ENCODE results near the gene PATE2.

DNA sequence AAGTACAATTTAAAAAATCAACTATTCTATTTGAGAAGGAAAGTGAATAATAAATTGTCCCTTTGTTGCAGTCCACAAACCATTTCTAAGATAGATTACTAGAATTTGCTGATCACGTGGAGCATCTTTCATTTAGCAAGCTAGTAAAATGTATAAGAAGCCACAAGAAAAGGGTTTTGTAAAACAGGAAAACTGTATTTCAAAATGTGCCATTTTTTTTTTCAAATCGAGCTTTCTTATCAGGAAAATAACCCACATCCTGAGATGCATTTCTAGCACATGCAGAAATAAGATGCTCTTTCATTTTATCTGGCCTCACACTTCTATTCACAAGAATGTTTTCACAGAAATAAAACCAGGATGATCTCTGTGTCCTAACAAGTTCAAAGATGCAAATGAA, 6.0 kb upstream of the PATE2 start:
- no peak for TF ChIP-seq POLR2A (IDR thresholded peaks at IDR 0.05)
- TF ChIP-seq, protein P1, sequence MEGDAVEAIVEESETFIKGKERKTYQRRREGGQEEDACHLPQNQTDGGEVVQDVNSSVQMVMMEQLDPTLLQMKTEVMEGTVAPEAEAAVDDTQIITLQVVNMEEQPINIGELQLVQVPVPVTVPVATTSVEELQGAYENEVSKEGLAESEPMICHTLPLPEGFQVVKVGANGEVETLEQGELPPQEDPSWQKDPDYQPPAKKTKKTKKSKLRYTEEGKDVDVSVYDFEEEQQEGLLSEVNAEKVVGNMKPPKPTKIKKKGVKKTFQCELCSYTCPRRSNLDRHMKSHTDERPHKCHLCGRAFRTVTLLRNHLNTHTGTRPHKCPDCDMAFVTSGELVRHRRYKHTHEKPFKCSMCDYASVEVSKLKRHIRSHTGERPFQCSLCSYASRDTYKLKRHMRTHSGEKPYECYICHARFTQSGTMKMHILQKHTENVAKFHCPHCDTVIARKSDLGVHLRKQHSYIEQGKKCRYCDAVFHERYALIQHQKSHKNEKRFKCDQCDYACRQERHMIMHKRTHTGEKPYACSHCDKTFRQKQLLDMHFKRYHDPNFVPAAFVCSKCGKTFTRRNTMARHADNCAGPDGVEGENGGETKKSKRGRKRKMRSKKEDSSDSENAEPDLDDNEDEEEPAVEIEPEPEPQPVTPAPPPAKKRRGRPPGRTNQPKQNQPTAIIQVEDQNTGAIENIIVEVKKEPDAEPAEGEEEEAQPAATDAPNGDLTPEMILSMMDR (IDR thresholded peaks at IDR 0.05) = no peak
- no peak for TF ChIP-seq POLR2AphosphoS5 (IDR thresholded peaks at IDR 0.05)
- no peak for TF ChIP-seq EP300 (IDR thresholded peaks at IDR 0.05; ENCODE audit: low read depth)

Data from transverse colon (tissue), 4 donors.